HG03439 (cell line): ENCODE measurements around the gene MAGEC1.
"Not testable (repeated sequence)": the region's sequence is repeated elsewhere in the genome, so short reads cannot be mapped to it uniquely, and the experiment has no call there.

Experiments used
- ATAC-seq: cut with Tn5 transposase; IDR thresholded peaks from one replicate; pipeline ENCODE4 v1.9.1; 2021; ENCODE audit warnings: mild to moderate bottlenecking, moderate library complexity; ENCODE audit not compliant: unreplicated experiment

Gene MAGEC1

GRCh38 chrX:141903400-141904155 lies at the start of gene MAGEC1:
Gene MAGEC1, plus strand, starts transcription at chrX:141903894. Its CDS starts 1,179 bp downstream, at chrX:141905073.
- ATAC-seq: no peak

DNA sequence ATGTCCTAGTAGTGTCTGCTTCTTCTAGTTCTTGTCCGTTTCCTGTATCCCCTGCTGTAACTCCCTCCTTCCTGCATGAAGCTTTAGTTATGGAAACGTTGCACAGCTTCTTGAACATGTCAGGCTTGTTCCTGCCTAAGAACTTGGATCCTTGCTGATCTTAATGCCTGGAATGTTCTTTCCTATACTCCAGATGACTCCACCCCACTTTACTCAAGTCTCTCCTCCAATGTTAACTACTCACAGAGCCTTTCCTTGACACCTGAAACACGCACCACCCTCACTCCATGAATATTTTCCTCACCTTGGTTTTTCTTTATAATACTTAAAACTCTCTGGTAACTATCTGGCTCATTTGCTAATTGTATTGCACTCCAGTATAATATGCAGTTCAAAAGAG lies 46.2 kb upstream of the MAGEC1 start:
- ATAC-seq: no peak

DNA sequence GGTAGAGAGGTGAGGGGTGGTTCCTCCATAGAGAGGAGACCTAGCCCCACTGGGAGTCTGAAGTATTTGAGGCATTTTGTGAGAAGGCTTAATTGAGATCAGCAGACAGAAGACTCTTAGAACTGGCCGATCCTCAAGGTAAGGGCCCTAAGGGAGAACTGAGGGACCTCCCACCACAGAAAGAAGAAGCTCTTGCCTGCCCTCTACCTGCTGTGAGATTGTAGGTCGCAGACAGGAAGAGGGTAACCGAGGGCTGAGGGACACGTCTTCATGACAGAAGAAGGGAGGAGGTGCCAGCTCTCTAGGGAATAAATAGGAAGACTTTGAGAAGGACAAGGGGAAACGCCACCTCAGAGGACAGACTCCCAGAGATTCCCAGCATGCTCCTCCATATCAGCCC lies 24.1 kb upstream of the MAGEC1 start:
- ATAC-seq: no peak

- ATAC-seq: not testable (repeated sequence)
Measured at GRCh38 chrX:141888811-141889210, 14.9 kb upstream of the MAGEC1 start.

GRCh38 chrX:141894733-141895132 lies 9.0 kb upstream of the MAGEC1 start:
- no peak for ATAC-seq

- no peak for ATAC-seq
Measured at GRCh38 chrX:141897690-141898089, 6.0 kb upstream of the MAGEC1 start.

DNA sequence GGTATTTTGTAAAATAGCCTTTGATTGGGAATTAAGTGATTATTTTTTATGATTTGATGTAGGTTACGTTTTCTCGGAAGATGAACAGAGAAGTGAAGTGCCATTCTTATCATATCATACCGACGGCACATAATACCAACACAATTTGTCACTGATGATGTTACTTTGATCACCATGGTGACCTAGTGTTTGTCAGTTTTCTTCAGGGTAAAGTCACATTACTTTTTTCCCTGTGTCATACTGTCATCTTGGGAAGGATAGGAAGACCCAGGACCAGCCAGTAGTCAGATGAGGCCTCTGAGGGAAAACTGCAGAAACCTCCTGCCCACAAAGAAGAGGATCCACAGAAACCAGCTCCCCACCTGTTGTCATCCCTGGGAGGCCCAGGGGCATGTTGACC lies 1.3 kb upstream of the MAGEC1 start:
- no peak for ATAC-seq

GRCh38 chrX:141904262-141904661 lies 568 bp downstream of the MAGEC1 start:
- no peak for ATAC-seq

DNA sequence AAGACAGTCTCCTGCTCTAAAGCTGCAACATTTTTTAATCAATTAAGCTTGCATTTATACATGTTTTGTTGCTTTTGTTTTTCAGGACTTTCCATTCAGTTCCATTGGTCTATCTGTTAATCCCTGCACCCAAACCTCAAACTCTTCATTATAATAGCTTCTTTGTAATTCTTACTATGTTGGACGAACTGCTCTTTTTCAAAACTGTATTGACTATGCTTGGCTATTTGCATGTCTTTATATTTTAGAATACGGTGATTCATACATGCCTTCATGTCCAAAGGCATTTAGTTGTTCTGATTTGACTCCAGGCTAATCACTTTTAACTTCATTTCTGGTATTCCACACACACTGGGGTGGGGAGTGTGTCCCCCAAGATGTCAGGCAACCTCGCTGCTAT lies 14.1 kb downstream of the MAGEC1 start:
- no peak for ATAC-seq

- no peak for ATAC-seq
Measured at GRCh38 chrX:141924293-141924692, 20.6 kb downstream of the MAGEC1 start.

DNA sequence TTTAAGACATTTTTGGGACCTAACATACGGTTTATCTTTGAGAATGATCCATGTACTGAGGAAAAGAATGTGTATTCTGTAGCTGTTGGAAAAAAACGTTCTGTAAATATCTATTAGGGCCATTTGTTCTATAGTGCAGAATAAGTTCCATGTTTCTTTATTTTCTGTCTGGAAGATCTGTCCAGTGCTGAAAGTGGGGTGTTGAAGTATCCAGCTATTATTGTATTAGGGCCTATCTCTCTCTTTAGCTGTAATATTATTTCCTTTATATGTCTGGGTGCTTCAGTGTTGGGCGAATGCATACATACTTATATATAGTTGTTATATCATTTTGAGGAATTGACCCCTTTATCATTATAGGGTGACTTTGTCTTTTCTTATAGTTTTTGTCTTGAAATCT lies 24.7 kb downstream of the MAGEC1 start:
- ATAC-seq: no peak

- no peak for ATAC-seq
Measured at GRCh38 chrX:141934059-141934641, 30.5 kb downstream of the MAGEC1 start.

- ATAC-seq: no peak
Measured at GRCh38 chrX:141935645-141936044, 32.0 kb downstream of the MAGEC1 start.

DNA sequence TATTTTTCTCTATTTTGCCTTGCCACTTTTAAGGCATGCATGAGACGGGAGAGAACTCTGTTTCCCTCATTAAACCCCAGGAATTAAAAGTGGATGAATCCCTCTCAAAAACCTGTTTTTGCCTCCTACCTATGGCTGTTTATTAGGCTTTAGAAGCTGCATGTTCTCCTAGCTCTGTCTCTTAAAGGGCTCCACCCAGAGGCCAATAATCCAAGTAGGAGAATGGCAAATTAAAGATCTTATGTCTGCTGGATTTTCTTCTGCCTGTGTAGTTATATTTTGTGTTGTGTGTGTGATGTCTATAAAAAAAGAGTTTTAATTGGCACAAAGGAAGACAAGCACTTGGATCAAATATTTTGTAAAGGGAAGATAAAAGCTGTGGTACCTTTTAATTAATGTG lies 32.4 kb downstream of the MAGEC1 start:
- ATAC-seq: no peak

GRCh38 chrX:141941234-141941633 lies 37.5 kb downstream of the MAGEC1 start:
- ATAC-seq: no peak

- ATAC-seq: no peak
Measured at GRCh38 chrX:141945426-141945825, 41.7 kb downstream of the MAGEC1 start.

GRCh38 chrX:141947350-141947749 lies 43.7 kb downstream of the MAGEC1 start:
- ATAC-seq: no peak

GRCh38 chrX:141952603-141953002 lies 48.9 kb downstream of the MAGEC1 start:
- ATAC-seq: no peak

GRCh38 chrX:141958675-141959074 lies 55.0 kb downstream of the MAGEC1 start:
- no peak for ATAC-seq
